Rectal smooth muscle tissue (tissue), 1 donor: ENCODE measurements around the gene SPAG4.

Source experiments
- H3K27ac ChIP-seq: one replicate; pipeline ENCODE4 v1.7.0; 2013; ENCODE audit warnings: low read depth, low read length, inconsistent platforms
- H3K27me3 ChIP-seq: one replicate; pipeline ENCODE4 v1.7.0; 2013; ENCODE audit warnings: low read length; ENCODE audit not compliant: control insufficient read depth, insufficient read depth
- H3K36me3 ChIP-seq: one replicate; pipeline ENCODE4 v1.7.0; 2013; ENCODE audit warnings: low read length; ENCODE audit not compliant: control insufficient read depth, insufficient read depth
- H3K4me1 ChIP-seq: one replicate; pipeline ENCODE4 v1.7.0; 2013; ENCODE audit warnings: low read length; ENCODE audit not compliant: control insufficient read depth, insufficient read depth
- H3K4me3 ChIP-seq: one replicate; pipeline ENCODE4 v1.7.0; 2013; ENCODE audit warnings: low read length
- H3K9ac ChIP-seq: one replicate; pipeline ENCODE4 v1.7.0; 2013; ENCODE audit warnings: low read length

The SPAG4 gene

GRCh38 chr20:35587436-35587835, 28.2 kb upstream of the SPAG4 start:
- no peak overlapping the region for H3K9ac ChIP-seq
- H3K36me3 ChIP-seq: no peaks in the 10 kb centered on the region
- no peaks in the 10 kb centered on the region for H3K4me1 ChIP-seq
- H3K27me3 ChIP-seq: no peaks in the 10 kb centered on the region
- no peak overlapping the region for H3K27ac ChIP-seq
- no peak overlapping the region for H3K4me3 ChIP-seq

GRCh38 chr20:35588397-35588796, 27.2 kb upstream of the SPAG4 start:
- no peaks in the 10 kb centered on the region for H3K4me1 ChIP-seq
- no peak overlapping the region for H3K27ac ChIP-seq
- no peaks in the 10 kb centered on the region for H3K27me3 ChIP-seq
- H3K9ac ChIP-seq: no peak overlapping the region
- H3K4me3 ChIP-seq: no peak overlapping the region
- H3K36me3 ChIP-seq: no peaks in the 10 kb centered on the region

DNA sequence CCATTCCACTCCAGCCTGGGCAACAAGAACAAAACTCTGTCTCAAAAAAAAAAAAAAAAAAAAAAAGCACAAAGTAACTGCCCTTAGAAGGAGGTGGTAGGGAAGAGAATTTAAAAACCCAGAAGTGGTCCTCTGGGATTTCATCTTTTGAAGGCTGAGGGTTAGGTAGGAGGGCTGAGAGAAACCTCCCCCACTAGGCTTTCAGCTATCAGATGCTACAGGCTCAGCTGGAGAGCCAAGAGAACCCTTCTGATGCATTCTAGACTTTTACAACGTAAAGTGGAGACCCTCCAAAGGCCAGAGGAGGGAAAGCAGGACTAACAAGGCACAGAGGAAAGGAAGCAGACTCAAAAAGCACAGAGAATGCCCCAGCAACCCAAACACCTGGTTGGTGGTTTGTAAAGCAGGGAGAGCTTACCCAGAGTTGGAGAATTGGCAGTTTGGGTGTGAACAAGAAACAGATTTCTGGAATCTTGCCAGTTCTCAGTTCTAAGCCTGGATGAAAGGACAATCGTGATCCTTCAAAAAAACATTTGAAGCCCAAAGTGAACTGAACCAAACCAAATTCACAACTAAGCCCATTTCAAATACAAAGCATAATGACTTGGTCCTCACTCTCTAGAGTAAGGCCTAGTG, 23.2 kb upstream of the SPAG4 start:
- Histone ChIP-seq H3K4me3 (no peak overlapping the region), H3K36me3 (no peaks in the 10 kb centered on the region), H3K9ac (no peak overlapping the region), H3K4me1 (no peaks in the 10 kb centered on the region), H3K27me3 (no peaks in the 10 kb centered on the region), H3K27ac (no peak overlapping the region)

DNA sequence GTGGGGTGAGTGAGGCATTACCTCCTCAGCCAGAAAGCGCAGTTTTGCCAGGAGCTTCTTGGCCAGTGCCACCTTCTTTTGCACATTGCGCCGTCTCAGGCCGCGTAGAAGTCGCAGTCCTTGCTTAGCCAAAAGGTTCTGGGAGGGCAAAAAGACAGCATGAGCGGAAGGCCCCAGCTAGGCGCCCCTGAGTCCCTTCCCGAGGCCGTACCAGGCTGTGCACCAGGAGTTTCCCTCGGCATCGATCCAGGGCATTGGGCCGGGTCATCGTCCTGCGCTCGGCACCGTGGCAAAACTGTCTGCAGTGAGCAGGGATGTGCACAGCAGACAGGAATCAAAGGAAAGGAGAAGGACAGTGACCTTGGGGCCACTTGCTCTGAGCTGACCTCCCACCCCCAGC, 20.2 kb upstream of the SPAG4 start:
- H3K27ac ChIP-seq: no peak overlapping the region
- H3K4me1 ChIP-seq: no peaks in the 10 kb centered on the region
- H3K27me3 ChIP-seq: peaks cover 4% of the 10 kb centered on the region
- H3K4me3 ChIP-seq: no peak overlapping the region
- no peaks in the 10 kb centered on the region for H3K36me3 ChIP-seq
- H3K9ac ChIP-seq: no peak overlapping the region

DNA sequence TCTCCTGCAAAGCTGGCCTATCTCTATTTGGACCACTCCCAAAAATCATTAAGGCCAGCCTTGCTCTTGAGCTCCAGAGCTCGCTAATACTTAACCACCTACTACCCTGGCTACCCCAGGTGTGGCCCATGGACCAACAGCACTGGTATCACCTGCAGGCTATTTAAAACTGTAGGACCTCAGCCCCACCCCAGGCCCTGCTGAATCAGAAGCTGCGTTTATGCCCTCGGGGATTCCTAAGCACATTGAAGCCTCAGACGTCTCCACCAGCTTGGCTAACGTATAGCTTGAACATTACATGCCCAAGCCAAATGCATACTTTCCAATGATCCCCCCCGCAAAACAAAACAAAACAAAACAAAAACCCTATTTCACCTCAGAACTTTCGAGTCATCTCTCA, 19.7 kb upstream of the SPAG4 start:
- H3K4me3 ChIP-seq: no peak overlapping the region
- no peaks in the 10 kb centered on the region for H3K4me1 ChIP-seq
- peaks cover 6% of the 10 kb centered on the region for H3K27me3 ChIP-seq
- no peak overlapping the region for H3K9ac ChIP-seq
- H3K27ac ChIP-seq: no peak overlapping the region
- H3K36me3 ChIP-seq: no peaks in the 10 kb centered on the region

GRCh38 chr20:35597186-35597585, 18.4 kb upstream of the SPAG4 start:
- no peaks in the 10 kb centered on the region for H3K4me1 ChIP-seq
- peaks cover 9% of the 10 kb centered on the region for H3K27me3 ChIP-seq

DNA sequence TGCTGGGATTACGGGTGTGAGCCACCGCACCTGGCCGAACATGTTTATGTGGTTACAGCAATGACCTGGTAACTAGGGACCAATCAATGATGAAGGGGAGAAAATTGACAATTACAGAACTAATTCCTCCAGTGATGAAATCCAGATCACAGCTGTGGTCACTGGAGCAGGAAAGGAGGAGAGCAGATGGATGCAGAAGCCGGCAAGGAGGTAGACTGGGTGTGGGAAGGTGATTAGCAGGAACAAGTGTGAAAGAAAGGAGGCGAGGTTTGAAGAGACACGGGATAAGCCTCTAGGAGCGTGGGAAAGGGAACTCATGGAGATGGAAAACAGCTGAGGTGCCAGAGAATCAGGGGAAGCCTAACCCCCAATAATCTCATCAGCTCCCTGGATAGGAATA, 17.2 kb upstream of the SPAG4 start:
- H3K27ac ChIP-seq: no peak overlapping the region
- H3K36me3 ChIP-seq: no peaks in the 10 kb centered on the region
- H3K4me3 ChIP-seq: no peak overlapping the region
- peaks cover 9% of the 10 kb centered on the region for H3K27me3 ChIP-seq
- H3K9ac ChIP-seq: no peak overlapping the region
- no peaks in the 10 kb centered on the region for H3K4me1 ChIP-seq

More at GRCh38 chr20:35597186-35597585, 18.4 kb upstream of the SPAG4 start:
- Histone ChIP-seq H3K9ac (no peak overlapping the region), H3K36me3 (no peaks in the 10 kb centered on the region), H3K4me3 (no peak overlapping the region), H3K27ac (no peak overlapping the region)

- Histone ChIP-seq H3K27me3 (peaks cover 9% of the 10 kb centered on the region), H3K4me3 (no peak overlapping the region), H3K4me1 (no peaks in the 10 kb centered on the region), H3K36me3 (no peaks in the 10 kb centered on the region), H3K9ac (no peak overlapping the region), H3K27ac (no peak overlapping the region)
Observed at GRCh38 chr20:35598899-35599775, 16.5 kb upstream of the SPAG4 start.

DNA sequence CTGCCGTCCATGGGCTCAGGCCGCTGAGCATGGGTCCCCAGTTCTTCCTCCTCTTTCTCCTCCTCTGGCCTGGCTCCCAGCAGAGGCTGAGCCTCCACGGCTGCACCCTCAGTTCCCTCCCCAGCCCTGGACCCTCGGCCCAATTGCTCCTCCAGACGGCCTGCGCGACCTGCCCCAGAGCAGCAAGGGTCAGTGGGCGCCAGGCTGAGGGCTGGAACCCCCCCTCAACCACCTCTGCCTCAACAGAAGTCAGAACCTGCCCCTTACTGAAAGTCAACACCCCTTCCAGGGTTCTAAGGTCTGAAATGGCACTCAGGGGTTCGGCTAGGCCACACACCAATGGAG, 15.9 kb upstream of the SPAG4 start:
- no peaks in the 10 kb centered on the region for H3K4me1 ChIP-seq
- no peak overlapping the region for H3K4me3 ChIP-seq
- no peak overlapping the region for H3K27ac ChIP-seq
- H3K36me3 ChIP-seq: no peaks in the 10 kb centered on the region
- peaks cover 9% of the 10 kb centered on the region for H3K27me3 ChIP-seq
- no peak overlapping the region for H3K9ac ChIP-seq

DNA sequence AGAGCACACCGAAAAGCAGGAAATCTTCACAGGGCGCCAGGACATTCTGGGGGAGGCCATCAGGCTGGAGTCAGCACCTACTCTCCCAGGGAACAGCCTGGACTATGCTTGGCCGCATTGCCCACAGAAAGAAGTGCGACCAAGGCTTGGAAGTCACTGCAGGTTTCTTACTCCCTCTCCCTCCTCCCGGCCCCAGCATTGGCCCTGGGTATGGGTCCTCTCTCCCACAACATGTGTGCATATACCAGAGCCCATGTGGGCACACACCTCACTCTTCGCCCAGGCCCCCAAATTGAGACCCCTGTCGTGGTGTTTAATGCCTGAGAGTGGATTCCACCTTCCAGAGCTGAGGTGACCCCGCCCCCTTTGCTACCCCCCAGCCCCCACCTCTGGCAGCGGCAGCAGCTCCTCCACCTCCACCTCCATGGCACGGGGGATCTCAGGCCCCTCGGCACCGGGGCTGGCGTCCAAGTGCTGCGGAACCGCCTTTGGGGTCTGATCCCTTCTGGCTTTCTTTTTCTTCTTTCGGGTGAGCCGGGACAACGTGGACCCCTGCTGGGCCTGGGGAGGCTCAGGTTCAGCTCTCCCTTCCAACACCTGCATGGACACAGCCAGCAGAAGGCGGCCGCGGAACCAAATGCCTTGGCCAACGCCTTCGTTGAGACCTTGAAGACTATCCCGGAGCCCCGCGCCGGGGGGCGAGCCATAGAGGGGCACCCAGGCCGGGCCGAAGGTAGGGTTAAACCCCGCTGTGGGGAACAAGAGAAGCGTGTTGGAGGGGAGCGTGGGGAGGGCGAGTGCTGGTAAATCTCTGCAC, 15.2 kb upstream of the SPAG4 start:
- Histone ChIP-seq H3K9ac (no peak overlapping the region), H3K4me3 (peak overlapping the region; percentile 58), H3K27ac (no peak overlapping the region), H3K4me1 (no peaks in the 10 kb centered on the region), H3K27me3 (peaks cover 9% of the 10 kb centered on the region), H3K36me3 (no peaks in the 10 kb centered on the region)

DNA sequence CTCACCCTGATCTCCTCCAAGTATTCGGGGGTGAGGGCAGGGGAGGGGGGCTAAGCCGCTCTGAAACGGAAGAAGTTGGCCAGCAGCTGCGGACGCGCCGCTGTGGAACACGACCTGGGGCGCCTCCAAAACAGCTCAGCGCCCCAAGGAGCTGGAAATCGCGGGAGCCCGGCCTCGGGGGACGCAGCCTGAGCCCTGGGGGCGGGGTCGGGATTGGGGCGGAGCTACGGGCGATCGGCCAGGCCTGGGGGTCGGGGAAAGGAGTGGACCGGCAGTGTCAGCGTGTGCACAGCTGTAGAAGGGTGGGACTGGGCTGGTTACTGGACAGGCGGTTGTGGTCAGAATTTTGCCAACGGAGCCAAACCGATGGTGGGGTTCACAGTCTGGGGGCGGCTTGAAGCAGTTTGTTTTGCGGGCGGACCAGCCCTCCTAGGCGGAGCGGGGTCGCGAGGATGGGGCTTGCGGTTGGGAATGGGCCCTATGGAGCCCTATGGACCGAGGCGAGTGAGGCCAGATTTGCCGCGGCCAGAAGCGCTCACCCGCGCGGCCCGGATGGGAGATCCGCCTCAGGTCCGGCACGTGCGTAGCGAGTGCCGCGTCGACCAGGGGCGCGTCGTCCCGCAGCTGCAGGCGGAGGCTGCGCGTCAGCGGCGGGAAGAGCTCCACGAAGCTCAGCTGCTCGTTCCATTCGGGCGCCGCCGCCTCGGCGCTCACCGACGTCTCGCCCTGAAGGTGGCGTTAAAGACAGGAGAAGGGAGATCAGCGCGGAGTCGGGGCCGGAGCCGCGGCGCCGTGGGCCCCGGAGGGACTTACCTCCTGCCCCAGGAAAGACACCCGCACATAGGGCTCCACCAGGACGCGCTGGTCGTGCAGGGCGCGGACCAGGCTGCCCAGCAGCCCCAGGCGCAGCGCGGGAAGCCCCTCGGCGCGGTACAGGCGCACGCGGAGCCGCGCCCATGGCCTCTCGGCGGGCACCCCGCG, 14.3 kb upstream of the SPAG4 start:
- H3K4me3 ChIP-seq: peak overlapping the region; percentile 58
- peaks cover 9% of the 10 kb centered on the region for H3K27me3 ChIP-seq
- no peak overlapping the region for H3K9ac ChIP-seq
- H3K27ac ChIP-seq: no peak overlapping the region
- H3K4me1 ChIP-seq: no peaks in the 10 kb centered on the region
- no peaks in the 10 kb centered on the region for H3K36me3 ChIP-seq
